Tibial artery (tissue), 4 donors: Measurements from ENCODE around the gene RPRD1A.
"Not testable (repeated sequence)": the region's sequence is repeated elsewhere in the genome, so short reads cannot be mapped to it uniquely, and the experiment has no call there.

Experiments
- DNase-seq, 2 donors: peaks; one replicate each; pipeline ENCODE4 v3.0.0-alpha.2; 2019
- H3K27ac ChIP-seq, 2 donors: fragments of 200-600 bp; sonication (generic) in 1 of 2; 1 replicate in 1 of 2; 2 replicates in 1 of 2; pipeline ENCODE4 v1.5.1; 2018 to 2019; ENCODE audit warnings: mild to moderate bottlenecking in 1 of 2
- H3K27me3 ChIP-seq, 2 donors: fragments of 200-600 bp; sonication (generic) in 1 of 2; one replicate each; pipeline versions ENCODE4 v1.5.1 to v1.6.0; 2016 to 2019
- H3K36me3 ChIP-seq, 3 donors: fragments of 200-600 bp; sonication (generic) in 2 of 3; one replicate each; pipeline ENCODE4 v1.5.1; 2016 to 2019; ENCODE audit warnings: mild to moderate bottlenecking in 2 of 3
- H3K4me1 ChIP-seq, 4 donors: fragments of 200-600 bp; sonication (generic) in 2 of 4; 1 replicate in 3 of 4; 2 replicates in 1 of 4; pipeline ENCODE4 v1.5.1; 2016 to 2019
- H3K4me3 ChIP-seq, 2 donors: fragments of 200-600 bp; sonication (generic) in 1 of 2; 1 replicate in 1 of 2; 2 replicates in 1 of 2; pipeline ENCODE4 v1.5.1; 2018 to 2019; ENCODE audit warnings: mild to moderate bottlenecking in 2 of 2
- H3K9me3 ChIP-seq, 3 donors: fragments of 200-600 bp; sonication (generic) in 1 of 3; one replicate each; pipeline ENCODE4 v1.5.1; 2016 to 2019
- intact Hi-C: fragments of 100-400 bp; cut with DNase I; formaldehyde crosslinking; loops from one replicate; pipeline ENCODE4 v1.15.0; 2023; ENCODE audit warnings: low total_unique reads
- TF ChIP-seq, protein P1 (sequence below), 2 experiments: fragments of 200-600 bp in 1 of 2; fragments of 450-650 bp in 1 of 2; IDR thresholded peaks; one replicate each; pipeline ENCODE4 v1.5.1; 2017 to 2019; ENCODE audit warnings: antibody characterized with exemption in 2 of 2, mild to moderate bottlenecking in 1 of 2, moderate library complexity in 1 of 2

RPRD1A gene, protein sequence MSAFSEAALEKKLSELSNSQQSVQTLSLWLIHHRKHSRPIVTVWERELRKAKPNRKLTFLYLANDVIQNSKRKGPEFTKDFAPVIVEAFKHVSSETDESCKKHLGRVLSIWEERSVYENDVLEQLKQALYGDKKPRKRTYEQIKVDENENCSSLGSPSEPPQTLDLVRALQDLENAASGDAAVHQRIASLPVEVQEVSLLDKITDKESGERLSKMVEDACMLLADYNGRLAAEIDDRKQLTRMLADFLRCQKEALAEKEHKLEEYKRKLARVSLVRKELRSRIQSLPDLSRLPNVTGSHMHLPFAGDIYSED

DNA sequence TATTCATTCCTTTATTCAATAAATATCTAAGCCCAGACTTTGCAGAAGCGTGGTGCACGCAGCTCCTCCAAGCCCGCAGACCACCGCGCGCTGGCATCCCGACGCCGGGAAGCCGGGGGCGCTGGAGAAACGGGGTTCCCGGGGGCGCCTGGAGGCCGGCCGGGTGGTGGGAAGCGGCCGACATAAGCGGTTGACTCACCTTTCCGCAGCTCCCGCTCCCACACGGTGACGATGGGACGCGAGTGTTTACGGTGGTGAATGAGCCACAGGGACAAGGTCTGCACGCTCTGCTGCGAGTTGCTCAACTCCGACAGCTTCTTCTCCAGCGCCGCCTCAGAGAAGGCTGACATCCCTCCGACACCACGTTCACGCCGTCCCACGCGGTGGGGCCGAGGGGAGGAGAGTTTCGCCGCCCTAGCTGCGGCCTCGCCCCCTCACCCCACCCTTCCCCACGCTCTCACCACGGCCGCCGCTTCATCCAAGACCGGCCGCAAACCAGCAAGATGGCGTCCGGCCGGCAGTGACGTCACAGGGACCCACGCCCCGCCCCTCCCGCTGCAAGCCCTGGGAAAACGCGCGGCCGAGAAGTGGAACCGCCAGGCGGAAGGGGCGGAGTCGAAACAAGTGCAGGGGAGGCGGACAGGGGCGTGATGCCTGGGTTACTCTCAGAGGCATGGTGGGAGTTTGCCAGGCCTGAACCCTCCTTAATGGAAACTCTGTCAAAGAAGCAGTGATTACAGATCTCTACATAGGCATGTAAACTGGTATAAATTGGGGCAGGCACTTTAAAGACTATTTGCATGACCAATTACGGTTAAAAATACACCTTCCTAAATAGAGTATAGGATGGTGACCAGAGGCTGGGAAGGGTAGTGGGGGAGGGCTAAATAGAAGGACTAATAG lies at the start of gene RPRD1A:
Gene RPRD1A (minus strand): TSS at position 505 of the 903 bp plus-strand sequence. CDS start 155 bp downstream, at position 350.
- Histone ChIP-seq H3K4me3 (peak within 1 kb of the TSS; percentile 72 to 77), H3K36me3 (no peaks in the 10 kb centered on the region), H3K9me3 (no peaks in the 10 kb centered on the region), H3K27me3 (peaks cover 0 to 5% of the 10 kb centered on the region in 2 donors), H3K4me1 (peaks cover 0 to 24% (median 5%) of the 10 kb centered on the region in 4 donors), H3K27ac (peak within 1 kb of the TSS; percentile 82 to 87)
- intact Hi-C loops: loop anchor here (10.0 kb wide), 1 partner anchor 57 kb away; the partner anchor contains the start of genes ELP2 and SLC39A6
- TF ChIP-seq, protein P1, sequence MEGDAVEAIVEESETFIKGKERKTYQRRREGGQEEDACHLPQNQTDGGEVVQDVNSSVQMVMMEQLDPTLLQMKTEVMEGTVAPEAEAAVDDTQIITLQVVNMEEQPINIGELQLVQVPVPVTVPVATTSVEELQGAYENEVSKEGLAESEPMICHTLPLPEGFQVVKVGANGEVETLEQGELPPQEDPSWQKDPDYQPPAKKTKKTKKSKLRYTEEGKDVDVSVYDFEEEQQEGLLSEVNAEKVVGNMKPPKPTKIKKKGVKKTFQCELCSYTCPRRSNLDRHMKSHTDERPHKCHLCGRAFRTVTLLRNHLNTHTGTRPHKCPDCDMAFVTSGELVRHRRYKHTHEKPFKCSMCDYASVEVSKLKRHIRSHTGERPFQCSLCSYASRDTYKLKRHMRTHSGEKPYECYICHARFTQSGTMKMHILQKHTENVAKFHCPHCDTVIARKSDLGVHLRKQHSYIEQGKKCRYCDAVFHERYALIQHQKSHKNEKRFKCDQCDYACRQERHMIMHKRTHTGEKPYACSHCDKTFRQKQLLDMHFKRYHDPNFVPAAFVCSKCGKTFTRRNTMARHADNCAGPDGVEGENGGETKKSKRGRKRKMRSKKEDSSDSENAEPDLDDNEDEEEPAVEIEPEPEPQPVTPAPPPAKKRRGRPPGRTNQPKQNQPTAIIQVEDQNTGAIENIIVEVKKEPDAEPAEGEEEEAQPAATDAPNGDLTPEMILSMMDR (IDR thresholded peaks at IDR 0.05): no peak
- DNase-seq: peak; percentile 96 to 98

DNA sequence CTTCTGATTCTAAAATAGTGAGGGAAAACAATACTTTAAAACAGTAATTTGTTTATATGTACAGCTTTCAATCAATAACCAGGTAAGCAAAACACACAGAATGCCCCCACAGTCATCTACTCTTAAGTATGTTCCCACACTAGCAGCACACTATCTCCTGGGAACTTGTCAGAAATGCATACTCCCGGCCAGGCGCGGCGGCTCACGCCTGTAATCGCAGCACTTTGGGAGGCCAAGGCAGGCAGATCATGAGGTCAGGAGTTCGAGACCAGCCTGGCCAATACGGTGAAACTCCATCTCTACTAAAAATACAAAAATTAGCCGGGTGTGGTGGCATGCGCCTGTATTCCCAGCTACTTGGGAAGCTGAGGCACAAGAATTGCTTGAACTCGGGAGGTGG lies 49.4 kb upstream of the RPRD1A start:
- H3K27me3 ChIP-seq, DNase-seq, H3K9me3 ChIP-seq, intact Hi-C loops, H3K4me1 ChIP-seq, H3K4me3 ChIP-seq, H3K27ac ChIP-seq: not testable (repeated sequence)
- peaks cover 33 to 77% (median 63%) of the 10 kb centered on the region in 3 donors for H3K36me3 ChIP-seq

DNA sequence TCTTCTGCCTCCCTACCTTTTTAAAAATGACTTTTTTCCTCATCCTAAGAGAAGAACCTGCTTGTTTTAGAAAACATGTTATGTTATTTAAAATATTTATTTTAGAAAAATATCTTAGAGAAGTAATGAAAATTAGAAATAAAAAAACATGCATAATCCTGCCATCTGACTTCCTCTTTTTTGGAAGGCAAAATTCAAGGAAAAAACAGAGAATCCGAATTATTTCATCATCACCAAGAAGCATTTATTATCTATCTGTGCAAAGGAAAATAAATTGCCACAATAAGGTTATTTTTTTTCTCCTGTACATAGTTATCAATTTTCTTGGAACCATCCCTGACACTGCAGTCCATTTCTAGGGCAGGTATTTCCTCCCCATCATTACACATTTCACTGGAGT lies 47.4 kb upstream of the RPRD1A start:
- no peak for DNase-seq
- peaks cover 44 to 84% (median 62%) of the 10 kb centered on the region in 3 donors for H3K36me3 ChIP-seq

DNA sequence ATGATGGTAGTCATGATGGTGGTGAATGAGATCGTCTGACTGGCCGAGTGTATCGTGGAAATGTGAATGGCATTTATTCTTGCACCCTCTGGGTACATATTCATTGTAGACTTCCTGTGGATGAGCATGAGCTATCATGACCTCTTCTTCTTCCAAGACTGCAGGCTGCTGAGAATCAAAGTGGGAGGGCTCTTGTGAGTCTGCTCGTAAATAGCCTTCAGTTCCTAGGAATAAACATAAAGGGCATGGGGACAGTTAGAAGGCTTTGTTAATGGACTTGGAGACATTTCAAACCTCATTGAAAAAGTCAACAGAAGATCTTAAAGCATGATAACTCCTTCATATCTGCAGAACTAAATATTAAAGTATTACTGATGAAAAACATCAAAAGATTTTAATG lies 46.9 kb upstream of the RPRD1A start:
- Histone ChIP-seq H3K9me3 (no peaks in the 10 kb centered on the region), H3K27ac (no peak overlapping the region), H3K4me3 (no peak overlapping the region), H3K36me3 (peaks cover 41 to 84% (median 62%) of the 10 kb centered on the region in 3 donors), H3K4me1 (no peaks in the 10 kb centered on the region), H3K27me3 (no peaks in the 10 kb centered on the region)
- TF ChIP-seq, protein P1 (IDR thresholded peaks at IDR 0.05): no peak
- intact Hi-C loops: no loop called here
- DNase-seq: no peak

More for the DNA sequence above, 47.4 kb upstream of the RPRD1A start:
- H3K4me3 ChIP-seq: no peak overlapping the region
- intact Hi-C loops: no loop called here
- H3K27ac ChIP-seq: no peak overlapping the region
- H3K4me1 ChIP-seq: no peaks in the 10 kb centered on the region
- no peaks in the 10 kb centered on the region for H3K9me3 ChIP-seq
- H3K27me3 ChIP-seq: no peaks in the 10 kb centered on the region
- TF ChIP-seq, protein P1 (IDR thresholded peaks at IDR 0.05): no peak

DNA sequence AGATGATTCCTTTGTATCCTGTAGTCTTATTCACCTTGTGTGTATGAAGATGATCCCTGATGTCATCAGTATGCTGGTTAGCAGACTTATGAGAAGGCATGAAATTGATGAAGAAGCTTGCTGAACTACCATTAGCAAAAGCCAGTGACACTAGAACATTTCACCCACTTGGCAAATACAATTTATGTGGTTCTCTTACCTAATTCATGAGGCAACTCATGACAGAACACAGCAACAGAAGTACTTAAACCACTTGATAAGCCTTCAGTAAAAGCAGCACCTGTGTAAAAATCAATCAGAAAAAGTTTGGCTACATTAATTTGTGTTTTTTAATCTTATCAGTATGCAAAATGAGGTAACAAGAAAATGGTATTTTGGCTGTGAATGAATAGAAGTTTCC lies 44.9 kb upstream of the RPRD1A start:
- Histone ChIP-seq H3K4me1 (no peaks in the 10 kb centered on the region), H3K9me3 (no peaks in the 10 kb centered on the region), H3K27me3 (no peaks in the 10 kb centered on the region), H3K4me3 (no peak overlapping the region), H3K36me3 (peaks cover 41 to 78% (median 68%) of the 10 kb centered on the region in 3 donors), H3K27ac (no peak overlapping the region)
- no peak for DNase-seq
- TF ChIP-seq, protein P1 (IDR thresholded peaks at IDR 0.05): no peak
- intact Hi-C loops: no loop called here

DNA sequence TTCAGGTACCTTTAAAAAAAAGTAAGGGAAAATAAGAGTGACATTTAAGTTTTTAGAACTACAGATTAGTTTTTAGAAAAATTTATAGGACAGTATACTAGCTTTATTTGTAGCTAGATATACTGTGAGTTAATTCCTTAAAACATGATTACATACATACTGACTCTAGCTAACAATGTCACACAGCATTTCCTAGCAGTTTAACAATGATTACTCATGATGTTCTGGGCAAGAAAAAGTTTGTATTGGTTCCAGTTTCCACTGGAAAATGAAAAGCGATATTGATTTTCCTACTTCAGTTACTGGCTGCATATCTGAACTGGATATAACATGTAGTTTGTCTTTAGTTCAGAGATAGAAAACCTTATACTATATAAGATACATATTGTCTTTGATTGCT lies 42.4 kb upstream of the RPRD1A start:
- Histone ChIP-seq H3K4me3 (no peak overlapping the region), H3K9me3 (no peaks in the 10 kb centered on the region), H3K4me1 (no peaks in the 10 kb centered on the region), H3K27me3 (no peaks in the 10 kb centered on the region), H3K36me3 (peaks cover 41 to 62% (median 48%) of the 10 kb centered on the region in 3 donors), H3K27ac (no peak overlapping the region)
- TF ChIP-seq, protein P1 (IDR thresholded peaks at IDR 0.05): no peak
- intact Hi-C loops: no loop called here
- DNase-seq: no peak
